ENCODE measurements around the gene C6orf120.

Gene C6orf120

DNA sequence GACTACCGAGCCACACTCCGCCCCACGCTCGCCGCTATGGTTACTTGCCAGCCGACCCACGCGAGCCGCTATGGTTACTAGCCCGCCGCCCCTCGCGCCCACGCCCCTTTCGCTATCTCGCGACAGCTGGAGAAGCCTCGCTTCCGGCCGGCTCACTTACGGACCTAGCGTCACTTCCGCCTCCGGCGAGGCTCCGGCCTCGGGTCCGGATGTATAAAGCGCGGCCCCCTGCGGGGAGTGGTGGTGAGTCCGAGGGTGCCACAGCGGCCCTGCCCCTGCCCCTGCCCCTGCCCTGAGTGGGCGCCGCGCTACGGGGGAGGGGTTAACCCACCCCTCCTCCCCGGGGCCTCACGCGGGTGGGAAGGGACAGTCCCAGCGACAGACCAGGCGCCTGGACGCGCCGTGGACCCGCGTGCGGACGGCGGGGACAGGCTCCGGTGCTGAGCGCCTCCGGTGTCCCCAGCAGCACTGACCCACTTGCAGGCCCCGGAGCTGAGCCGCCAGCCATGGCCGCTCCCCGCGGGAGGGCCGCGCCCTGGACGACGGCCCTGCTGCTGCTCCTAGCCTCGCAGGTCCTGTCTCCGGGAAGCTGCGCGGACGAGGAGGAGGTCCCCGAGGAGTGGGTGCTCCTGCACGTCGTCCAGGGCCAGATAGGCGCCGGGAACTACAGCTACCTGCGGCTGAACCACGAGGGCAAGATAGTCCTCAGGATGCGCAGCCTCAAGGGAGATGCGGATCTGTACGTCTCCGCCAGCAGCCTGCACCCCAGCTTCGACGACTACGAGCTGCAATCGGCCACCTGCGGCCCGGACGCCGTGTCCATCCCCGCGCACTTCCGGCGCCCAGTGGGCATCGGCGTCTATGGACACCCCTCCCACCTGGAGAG, at the start of gene C6orf120, which contains the start of gene WDR27:
Gene C6orf120 (plus strand): TSS at position 173 of the 886 bp plus-strand sequence. CDS start 334 bp downstream, at position 507.
Gene WDR27 (minus strand): TSS at position 76 of the 886 bp plus-strand sequence. CDS start 13,024 bp downstream, outside the sequence.
- no peaks in the 10 kb centered on the region for H3K27me3 ChIP-seq (ENCODE audit: control insufficient read depth, low read length)
- H3K27ac ChIP-seq (ENCODE audit: low read depth, low read length) = peak within 1 kb of the TSS; percentile 59
- no peaks in the 10 kb centered on the region for H3K9me2 ChIP-seq (replicated peaks; ENCODE audit: control insufficient read depth, low read length)
- TF ChIP-seq EZH2phosphoT487 (IDR thresholded peaks at IDR 0.05; ENCODE audit: borderline replicate concordance, low read length) = no peak
- TF ChIP-seq, protein P1, sequence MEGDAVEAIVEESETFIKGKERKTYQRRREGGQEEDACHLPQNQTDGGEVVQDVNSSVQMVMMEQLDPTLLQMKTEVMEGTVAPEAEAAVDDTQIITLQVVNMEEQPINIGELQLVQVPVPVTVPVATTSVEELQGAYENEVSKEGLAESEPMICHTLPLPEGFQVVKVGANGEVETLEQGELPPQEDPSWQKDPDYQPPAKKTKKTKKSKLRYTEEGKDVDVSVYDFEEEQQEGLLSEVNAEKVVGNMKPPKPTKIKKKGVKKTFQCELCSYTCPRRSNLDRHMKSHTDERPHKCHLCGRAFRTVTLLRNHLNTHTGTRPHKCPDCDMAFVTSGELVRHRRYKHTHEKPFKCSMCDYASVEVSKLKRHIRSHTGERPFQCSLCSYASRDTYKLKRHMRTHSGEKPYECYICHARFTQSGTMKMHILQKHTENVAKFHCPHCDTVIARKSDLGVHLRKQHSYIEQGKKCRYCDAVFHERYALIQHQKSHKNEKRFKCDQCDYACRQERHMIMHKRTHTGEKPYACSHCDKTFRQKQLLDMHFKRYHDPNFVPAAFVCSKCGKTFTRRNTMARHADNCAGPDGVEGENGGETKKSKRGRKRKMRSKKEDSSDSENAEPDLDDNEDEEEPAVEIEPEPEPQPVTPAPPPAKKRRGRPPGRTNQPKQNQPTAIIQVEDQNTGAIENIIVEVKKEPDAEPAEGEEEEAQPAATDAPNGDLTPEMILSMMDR (IDR thresholded peaks at IDR 0.05; ENCODE audit: low read depth, low read length, poor library complexity, severe bottlenecking) = no peak
- peak within 1 kb of the TSS; percentile 66 for H3K4me2 ChIP-seq (ENCODE audit: low read length)
- no peaks in the 10 kb centered on the region for H3K9me3 ChIP-seq (ENCODE audit: control insufficient read depth, insufficient read depth, low read length)
- H3K79me2 ChIP-seq (ENCODE audit: control insufficient read depth, low read length) = peaks cover 90% of the 10 kb centered on the region
- peaks cover 10% of the 10 kb centered on the region for H4K20me1 ChIP-seq (ENCODE audit: control insufficient read depth, insufficient read depth, low read depth, low read length)
- H3K4me3 ChIP-seq (ENCODE audit: low read length) = peak within 1 kb of the TSS; percentile 84
- H3F3A ChIP-seq (ENCODE audit: control insufficient read depth, insufficient read depth) = peaks cover 4% of the 10 kb centered on the region; the same call in 1 of the 2 replicates
- H3K4me1 ChIP-seq (ENCODE audit: control insufficient read depth, low read length) = peaks cover 50% of the 10 kb centered on the region
- H3K36me3 ChIP-seq (ENCODE audit: control insufficient read depth, low read length) = peaks cover 77% of the 10 kb centered on the region

DNA sequence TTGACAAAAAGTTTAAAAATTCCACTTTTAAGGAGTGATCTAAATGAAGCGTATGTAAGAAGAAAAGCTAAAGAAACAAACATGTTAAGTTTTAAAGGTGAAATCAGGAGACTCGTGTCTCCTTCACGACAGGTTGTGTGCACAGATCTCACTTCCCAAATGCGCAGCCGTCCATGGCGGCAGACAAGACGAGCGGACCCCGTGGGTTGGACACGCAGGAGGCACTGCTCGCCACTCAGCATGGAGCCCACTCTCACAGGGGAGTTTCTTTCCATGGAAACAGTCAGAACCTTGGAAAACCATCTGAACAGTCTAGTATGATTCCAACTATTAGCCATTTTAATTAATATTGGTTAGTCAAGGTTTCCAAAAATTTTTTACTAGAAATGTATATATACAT, 49.0 kb upstream of the C6orf120 start:
- H3K79me2 ChIP-seq (ENCODE audit: control insufficient read depth, low read length) = no peaks in the 10 kb centered on the region
- H4K20me1 ChIP-seq (ENCODE audit: control insufficient read depth, insufficient read depth, low read depth, low read length) = no peaks in the 10 kb centered on the region
- H3K9me2 ChIP-seq (replicated peaks; ENCODE audit: control insufficient read depth, low read length) = no peaks in the 10 kb centered on the region
- H3F3A ChIP-seq (ENCODE audit: control insufficient read depth, insufficient read depth) = no peaks in the 10 kb centered on the region
- no peak overlapping the region for H3K4me2 ChIP-seq (ENCODE audit: low read length)
- H3K4me3 ChIP-seq (ENCODE audit: low read length) = no peak overlapping the region
- TF ChIP-seq EZH2phosphoT487 (IDR thresholded peaks at IDR 0.05; ENCODE audit: borderline replicate concordance, low read length) = no peak
- TF ChIP-seq, protein P1 (IDR thresholded peaks at IDR 0.05; ENCODE audit: low read depth, low read length, poor library complexity, severe bottlenecking) = no peak
- H3K27me3 ChIP-seq (ENCODE audit: control insufficient read depth, low read length) = no peaks in the 10 kb centered on the region
- H3K4me1 ChIP-seq (ENCODE audit: control insufficient read depth, low read length) = peaks cover 10% of the 10 kb centered on the region; the same call in 1 of the 2 replicates
- H3K36me3 ChIP-seq (ENCODE audit: control insufficient read depth, low read length) = peaks cover 19% of the 10 kb centered on the region; the same call in 1 of the 2 replicates
- H3K27ac ChIP-seq (ENCODE audit: low read depth, low read length) = no peak overlapping the region
- no peaks in the 10 kb centered on the region for H3K9me3 ChIP-seq (ENCODE audit: control insufficient read depth, insufficient read depth, low read length)

DNA sequence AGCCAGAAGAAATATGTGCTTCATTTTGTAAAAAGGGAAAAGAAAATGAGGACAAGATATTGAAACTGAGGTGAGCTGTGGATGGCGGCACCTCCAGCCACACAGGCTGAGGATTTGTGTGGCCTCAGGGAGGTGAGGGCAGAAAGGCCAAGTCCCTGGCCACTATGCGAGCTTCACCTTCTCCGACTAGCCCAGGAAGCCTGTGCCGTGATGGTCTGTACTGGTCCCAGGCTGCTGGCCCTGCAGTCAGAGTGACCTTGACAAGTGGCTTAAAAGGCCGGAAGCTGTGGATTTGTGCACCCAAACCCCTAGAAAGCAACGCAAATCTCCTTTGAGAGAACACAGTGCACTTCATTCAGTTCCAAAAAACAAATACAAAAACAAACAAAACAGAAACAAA, 48.2 kb upstream of the C6orf120 start:
- TF ChIP-seq EZH2phosphoT487 (IDR thresholded peaks at IDR 0.05; ENCODE audit: borderline replicate concordance, low read length) = no peak
- TF ChIP-seq, protein P1 (IDR thresholded peaks at IDR 0.05; ENCODE audit: low read depth, low read length, poor library complexity, severe bottlenecking) = no peak
- Histone ChIP-seq H3K27me3 (ENCODE audit: control insufficient read depth, low read length) (no peaks in the 10 kb centered on the region), H3K9me3 (ENCODE audit: control insufficient read depth, insufficient read depth, low read length) (no peaks in the 10 kb centered on the region), H3F3A (ENCODE audit: control insufficient read depth, insufficient read depth) (no peaks in the 10 kb centered on the region), H3K27ac (ENCODE audit: low read depth, low read length) (no peak overlapping the region), H4K20me1 (ENCODE audit: control insufficient read depth, insufficient read depth, low read depth, low read length) (no peaks in the 10 kb centered on the region), H3K36me3 (ENCODE audit: control insufficient read depth, low read length) (peaks cover 19% of the 10 kb centered on the region; the same call in 1 of the 2 replicates), H3K4me2 (ENCODE audit: low read length) (no peak overlapping the region), H3K4me3 (ENCODE audit: low read length) (no peak overlapping the region), H3K79me2 (ENCODE audit: control insufficient read depth, low read length) (no peaks in the 10 kb centered on the region), H3K4me1 (ENCODE audit: control insufficient read depth, low read length) (peaks cover 10% of the 10 kb centered on the region; the same call in 1 of the 2 replicates), H3K9me2 (replicated peaks; ENCODE audit: control insufficient read depth, low read length) (no peaks in the 10 kb centered on the region)
